B cell (primary cell): ENCODE data around the gene SAT1. TPM values are rescaled to one million over a fixed set of nuclear protein-coding genes. Genes with fewer than 3 reads are reported as not detected.

Experiments
- ATAC-seq: fragments of 200-7000 bp; cut with Tn5 transposase; one replicate; pipeline ENCODE4 v1.10.0; 2021; ENCODE audit warnings: low read depth, mild to moderate bottlenecking, moderate number of reproducible peaks, moderate library complexity
- CTCF ChIA-PET: fragments of 350-600 bp; sonication (Branson Sonifier 250); formaldehyde crosslinking; loops from one replicate; lab custom pipeline; 2021; ENCODE audit warnings: antibody characterized with exemption, inconsistent platforms; lab: Charles Lee
- POLR2A ChIA-PET: fragments of 350-600 bp; sonication (Branson Sonifier 250); formaldehyde crosslinking; loops from one replicate; lab custom pipeline; 2021; ENCODE audit warnings: antibody characterized with exemption; lab: Charles Lee
- DNase-seq: peaks from one replicate; pipeline ENCODE4 v3.0.0; 2013
- H2AFZ ChIP-seq: 2 replicates; pipeline ENCODE4 v1.6.1; 2012; ENCODE audit warnings: mild to moderate bottlenecking, low read depth, low read length; ENCODE audit not compliant: insufficient read depth, poor library complexity, severe bottlenecking
- H3K27ac ChIP-seq, 2 donors: 1 replicate in 1 of 2; 2 replicates in 1 of 2; pipeline ENCODE4 v1.5.1; 2012 to 2013; ENCODE audit warnings: low read length in 2 of 2, mild to moderate bottlenecking in 2 of 2, moderate library complexity in 1 of 2
- H3K27me3 ChIP-seq, 4 experiments: fragments of 200-600 bp in 1 of 4; sonication (generic) in 1 of 4; replicated peaks in 1 of 4; 1 replicate in 2 of 4; 2 replicates in 2 of 4; pipeline versions ENCODE4 v1.6.1 to v1.7.0; 2013 to 2016; ENCODE audit warnings: low read length in 3 of 4, mild to moderate bottlenecking in 2 of 4, mixed read lengths in 1 of 4, moderate library complexity in 1 of 4; ENCODE audit not compliant: insufficient read depth in 4 of 4, control insufficient read depth in 3 of 4; ENCODE audit errors: control extremely low read depth in 1 of 4
- H3K36me3 ChIP-seq, 2 experiments: replicated peaks in 1 of 2; 1 replicate in 1 of 2; 2 replicates in 1 of 2; pipeline versions ENCODE4 v1.6.1 to v1.7.1; 2013; ENCODE audit warnings: low read length in 1 of 2; ENCODE audit not compliant: insufficient read depth in 2 of 2, control insufficient read depth in 1 of 2; ENCODE audit errors: control extremely low read depth in 1 of 2, extremely low read depth in 1 of 2
- H3K4me1 ChIP-seq, 2 donors: fragments of 200-600 bp in 1 of 2; sonication (generic) in 1 of 2; 1 replicate in 1 of 2; 2 replicates in 1 of 2; pipeline versions ENCODE4 v1.5.1 to v1.6.1; 2013 to 2017; ENCODE audit warnings: low read length in 2 of 2; ENCODE audit not compliant: control insufficient read depth in 2 of 2, insufficient read depth in 2 of 2
- H3K4me2 ChIP-seq: replicated peaks from 2 replicates; pipeline ENCODE3; 2012; ENCODE audit warnings: mild to moderate bottlenecking, low read depth, low read length; ENCODE audit not compliant: poor library complexity, severe bottlenecking
- H3K4me3 ChIP-seq, 5 experiments: fragments of 200-600 bp in 1 of 5; sonication (generic) in 1 of 5; 1 replicate in 3 of 5; 2 replicates in 2 of 5; pipeline versions ENCODE4 v1.5.1 to v1.7.0; 2011 to 2016; ENCODE audit warnings: low read length in 4 of 5, mild to moderate bottlenecking in 4 of 5, low read depth in 2 of 5, control low read depth in 1 of 5, moderate library complexity in 1 of 5; ENCODE audit not compliant: insufficient read depth in 1 of 5; ENCODE audit errors: control extremely low read depth in 1 of 5, extremely low read depth in 1 of 5
- H3K79me2 ChIP-seq: fragments of 200-600 bp; sonication (generic); one replicate; pipeline ENCODE4 v1.6.0; 2016; ENCODE audit warnings: low read length; ENCODE audit not compliant: control insufficient read depth, insufficient read depth
- H3K9ac ChIP-seq: fragments of 200-600 bp; sonication (generic); 2 replicates; pipeline ENCODE4 v1.6.1; 2017; ENCODE audit warnings: mild to moderate bottlenecking, low read length, moderate library complexity
- H3K9me3 ChIP-seq, 3 donors: one replicate each; pipeline versions ENCODE4 v1.6.1 to v1.7.1; 2013; ENCODE audit warnings: low read length in 2 of 3; ENCODE audit not compliant: control insufficient read depth in 2 of 3, insufficient read depth in 1 of 3; ENCODE audit errors: control extremely low read depth in 1 of 3
- H4K20me1 ChIP-seq: 2 replicates; pipeline ENCODE4 v1.6.0; 2012; ENCODE audit warnings: mild to moderate bottlenecking, low read length; ENCODE audit not compliant: insufficient read depth, control insufficient read depth, poor library complexity, severe bottlenecking
- H3K27ac Mint-ChIP-seq: one replicate; pipeline ENCODE4 v1.8.0; 2021; ENCODE audit warnings: mixed read lengths
- H3K27me3 Mint-ChIP-seq: one replicate; pipeline ENCODE4 v1.8.0; 2021; ENCODE audit warnings: mixed read lengths
- H3K4me1 Mint-ChIP-seq: one replicate; pipeline ENCODE4 v1.8.0; 2021; ENCODE audit warnings: mixed read lengths
- H3K4me3 Mint-ChIP-seq: one replicate; pipeline ENCODE4 v1.8.0; 2021; ENCODE audit warnings: mixed read lengths
- H3K9me3 Mint-ChIP-seq: one replicate; pipeline ENCODE4 v1.8.0; 2022; ENCODE audit warnings: mixed read lengths; ENCODE audit not compliant: insufficient read depth
- CTCF ChIP-seq: fragments of 200-600 bp; IDR thresholded peaks from one replicate; pipeline ENCODE4 v1.8.0; 2022; ENCODE audit warnings: antibody characterized with exemption, mild to moderate bottlenecking
- EZH2 ChIP-seq: IDR thresholded peaks from 2 replicates; pipeline ENCODE4 v1.6.1; 2012; ENCODE audit warnings: borderline replicate concordance, low read depth, mild to moderate bottlenecking, moderate library complexity, low read length; ENCODE audit not compliant: insufficient read depth, poor library complexity, severe bottlenecking
- WGBS: methylation state at CpG from one replicate; pipeline ENCODE4 v1.1.5; 2013; ENCODE audit warnings: missing lambda C conversion rate; ENCODE audit not compliant: insufficient coverage; 5-methylcytosine and 5-hydroxymethylcytosine counted together
- intact Hi-C: fragments of 100-400 bp; cut with micrococcal nuclease; formaldehyde crosslinking; loops from one replicate; pipeline ENCODE4 v1.10.0; 2022
- polyA plus RNA-seq: library from polyadenylated mRNA; depleted of rRNA; stranded (reverse); fragments of >200 nt; gene quantifications from 2 replicates; pipeline ENCODE4 v1.2.3, GENCODE V29; 2012
- total RNA-seq, 2 donors: library from RNA; stranded (reverse); fragments of 120-200 nt in 1 of 2; gene quantifications; 1 replicate in 1 of 2; 2 replicates in 1 of 2; pipeline versions ENCODE4 v1.2.3 to v1.2.4, GENCODE V29; 2013 to 2022

SAT1 gene
- total and polyA plus RNA-seq, 2 donors (not counting 1 experiment from before 2014, with no cell fraction given), result 172 to 479 TPM

- DNase-seq, result no peak
- Histone ChIP-seq H3K27ac (no peak overlapping the region), H3K36me3 (no peaks in the 10 kb centered on the region), H3K9ac (no peak overlapping the region), H4K20me1 (no peaks in the 10 kb centered on the region), H3K4me1 (peaks cover 7 to 11% of the 10 kb centered on the region in 2 donors), H3K4me3 (no peak overlapping the region), H3K4me2 (no peak overlapping the region), H3K27me3 (no peaks in the 10 kb centered on the region), H2AFZ (no peak overlapping the region), H3K9me3 (no peaks in the 10 kb centered on the region), H3K79me2 (no peaks in the 10 kb centered on the region)
- no peaks in the 10 kb centered on the region for H3K27me3 Mint-ChIP-seq
- no peak for TF ChIP-seq EZH2
- TF ChIP-seq CTCF, result no peak
- POLR2A ChIA-PET, result no interaction called here
- H3K9me3 Mint-ChIP-seq, result no peaks in the 10 kb centered on the region
- ATAC-seq, result no peak
- CTCF ChIA-PET, result no interaction called here
- H3K4me1 Mint-ChIP-seq, result peaks cover 8% of the 10 kb centered on the region
- H3K4me3 Mint-ChIP-seq, result no peak overlapping the region
- intact Hi-C loops, result no loop called here
- 48% methylated on average over 2 of the region's 6 CpGs for WGBS
- H3K27ac Mint-ChIP-seq, result no peak overlapping the region
These were observed 37.3 kb downstream of the SAT1 start for GRCh38 chrX:23820235-23820782.

GRCh38 chrX:23821847-23822246 lies 38.9 kb downstream of the SAT1 start:
- Mint-ChIP-seq H3K27ac (no peak overlapping the region), H3K4me3 (no peak overlapping the region), H3K4me1 (peaks cover 6% of the 10 kb centered on the region), H3K27me3 (no peaks in the 10 kb centered on the region), H3K9me3 (no peaks in the 10 kb centered on the region)
- Histone ChIP-seq H3K4me2 (no peak overlapping the region), H3K9ac (no peak overlapping the region), H3K4me3 (no peak overlapping the region), H4K20me1 (no peaks in the 10 kb centered on the region), H3K27ac (no peak overlapping the region), H2AFZ (no peak overlapping the region), H3K9me3 (no peaks in the 10 kb centered on the region), H3K79me2 (no peaks in the 10 kb centered on the region), H3K4me1 (peaks cover 7 to 10% of the 10 kb centered on the region in 2 donors), H3K36me3 (no peaks in the 10 kb centered on the region), H3K27me3 (no peaks in the 10 kb centered on the region)
- TF ChIP-seq CTCF, result no peak
- no peak for TF ChIP-seq EZH2
- no CpG with 5 or more reads among the region's 2 CpGs for WGBS
- no peak for ATAC-seq
- DNase-seq, result no peak
- intact Hi-C loops, result no loop called here
- CTCF ChIA-PET, result no interaction called here
- POLR2A ChIA-PET, result no interaction called here
